SK-N-SH treated with all-trans-retinoic acid at 6 μM for 48 hours (cell line): ENCODE data around the gene LRP8.

Experiments used
- CREB5 ChIP-seq: fragments of 250-450 bp; sonication (Bioruptor Pico); IDR thresholded peaks from 2 replicates; pipeline ENCODE4 v1.5.1; 2020; ENCODE audit warnings: low read depth, mild to moderate bottlenecking, moderate library complexity
- CSRNP3 ChIP-seq: fragments of 250-450 bp; sonication (Bioruptor Pico); IDR thresholded peaks from 2 replicates; pipeline ENCODE4 v1.5.1; 2021; ENCODE audit warnings: mild to moderate bottlenecking, moderate library complexity
- ISL1 ChIP-seq: fragments of 250-450 bp; sonication (Bioruptor Pico); IDR thresholded peaks from 2 replicates; pipeline ENCODE4 v2.1.2; 2022; ENCODE audit warnings: mild to moderate bottlenecking, moderate library complexity
- OSR1 ChIP-seq: fragments of 250-450 bp; sonication (Bioruptor Pico); IDR thresholded peaks from 2 replicates; pipeline ENCODE4 v1.8.0; 2022; ENCODE audit warnings: moderate library complexity, mild to moderate bottlenecking, inconsistent platforms
- PPARA ChIP-seq: fragments of 250-450 bp; sonication (Bioruptor Pico); IDR thresholded peaks from 2 replicates; pipeline ENCODE4 v1.5.0; 2020; ENCODE audit warnings: mild to moderate bottlenecking, borderline replicate concordance
- TCF4 ChIP-seq: fragments of 250-450 bp; sonication (Bioruptor Pico); IDR thresholded peaks from 2 replicates; pipeline ENCODE4 v1.8.0; 2021; ENCODE audit warnings: mild to moderate bottlenecking, moderate library complexity, borderline replicate concordance
- TF ChIP-seq, protein P1 (sequence below): fragments of 250-450 bp; sonication (Bioruptor Pico); IDR thresholded peaks from 2 replicates; pipeline ENCODE4 v1.8.0; 2020; ENCODE audit warnings: mild to moderate bottlenecking, moderate library complexity, borderline replicate concordance

DNA sequence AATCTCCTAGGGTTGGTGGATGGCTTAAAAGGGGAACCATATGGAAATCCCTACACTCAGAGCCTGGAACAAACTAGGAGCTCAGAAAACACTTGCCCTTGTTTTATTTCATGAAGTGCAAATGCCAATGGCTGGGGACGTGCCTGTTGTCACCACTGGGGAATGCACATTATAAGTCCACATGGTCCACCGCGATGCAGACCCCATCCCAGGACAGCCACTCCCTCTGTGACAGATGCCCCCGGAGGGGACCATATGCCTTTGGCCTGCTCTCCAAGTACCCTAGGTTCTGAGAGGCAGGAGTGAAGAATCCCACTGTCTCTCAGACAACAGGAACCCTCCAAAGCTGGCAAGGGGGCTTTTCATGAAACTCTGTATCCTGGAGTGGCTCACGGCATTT is 42.3 kb downstream of the LRP8 start:
- TF ChIP-seq, protein P1, sequence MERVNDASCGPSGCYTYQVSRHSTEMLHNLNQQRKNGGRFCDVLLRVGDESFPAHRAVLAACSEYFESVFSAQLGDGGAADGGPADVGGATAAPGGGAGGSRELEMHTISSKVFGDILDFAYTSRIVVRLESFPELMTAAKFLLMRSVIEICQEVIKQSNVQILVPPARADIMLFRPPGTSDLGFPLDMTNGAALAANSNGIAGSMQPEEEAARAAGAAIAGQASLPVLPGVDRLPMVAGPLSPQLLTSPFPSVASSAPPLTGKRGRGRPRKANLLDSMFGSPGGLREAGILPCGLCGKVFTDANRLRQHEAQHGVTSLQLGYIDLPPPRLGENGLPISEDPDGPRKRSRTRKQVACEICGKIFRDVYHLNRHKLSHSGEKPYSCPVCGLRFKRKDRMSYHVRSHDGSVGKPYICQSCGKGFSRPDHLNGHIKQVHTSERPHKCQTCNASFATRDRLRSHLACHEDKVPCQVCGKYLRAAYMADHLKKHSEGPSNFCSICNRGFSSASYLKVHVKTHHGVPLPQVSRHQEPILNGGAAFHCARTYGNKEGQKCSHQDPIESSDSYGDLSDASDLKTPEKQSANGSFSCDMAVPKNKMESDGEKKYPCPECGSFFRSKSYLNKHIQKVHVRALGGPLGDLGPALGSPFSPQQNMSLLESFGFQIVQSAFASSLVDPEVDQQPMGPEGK (CRISPR knock-in tag) = no peak
- TF ChIP-seq OSR1 (CRISPR knock-in tag) = no peak
- TF ChIP-seq CSRNP3 = no peak
- TF ChIP-seq TCF4 = no peak
- no peak for TF ChIP-seq PPARA
- no peak for TF ChIP-seq CREB5 (CRISPR knock-in tag)
- TF ChIP-seq ISL1 = no peak
